ENCODE measurements around the gene OTUB2.
"Not testable (repeated sequence)": the region's sequence is repeated elsewhere in the genome, so short reads cannot be mapped to it uniquely, and the experiment has no call there.

Gene OTUB2

GRCh38 chr14:94056579-94057308 lies 30.6 kb downstream of the OTUB2 start:
- H3K4me1 Mint-ChIP-seq = peaks cover 7% of the 10 kb centered on the region
- DNase-seq (ENCODE audit: low spot score in 2 of 2) = no peak
- H3K36me3 Mint-ChIP-seq = peaks cover 52% of the 10 kb centered on the region
- no peak overlapping the region for H3K4me3 Mint-ChIP-seq
- H3K27ac Mint-ChIP-seq = peak overlapping the region; percentile 19
- ATAC-seq (ENCODE audit: low read depth) = no peak
- H3K9me3 Mint-ChIP-seq = no peaks in the 10 kb centered on the region
- H3K27me3 Mint-ChIP-seq = no peaks in the 10 kb centered on the region

- Mint-ChIP-seq H3K4me1 (peaks cover 10% of the 10 kb centered on the region), H3K36me3 (peaks cover 50% of the 10 kb centered on the region), H3K27ac (no peak overlapping the region), H3K4me3 (no peak overlapping the region), H3K27me3 (no peaks in the 10 kb centered on the region), H3K9me3 (no peaks in the 10 kb centered on the region)
- DNase-seq (ENCODE audit: low spot score in 2 of 2) = no peak
- ATAC-seq (ENCODE audit: low read depth) = no peak
These were observed 32.1 kb downstream of the OTUB2 start for GRCh38 chr14:94058128-94058673.

DNA sequence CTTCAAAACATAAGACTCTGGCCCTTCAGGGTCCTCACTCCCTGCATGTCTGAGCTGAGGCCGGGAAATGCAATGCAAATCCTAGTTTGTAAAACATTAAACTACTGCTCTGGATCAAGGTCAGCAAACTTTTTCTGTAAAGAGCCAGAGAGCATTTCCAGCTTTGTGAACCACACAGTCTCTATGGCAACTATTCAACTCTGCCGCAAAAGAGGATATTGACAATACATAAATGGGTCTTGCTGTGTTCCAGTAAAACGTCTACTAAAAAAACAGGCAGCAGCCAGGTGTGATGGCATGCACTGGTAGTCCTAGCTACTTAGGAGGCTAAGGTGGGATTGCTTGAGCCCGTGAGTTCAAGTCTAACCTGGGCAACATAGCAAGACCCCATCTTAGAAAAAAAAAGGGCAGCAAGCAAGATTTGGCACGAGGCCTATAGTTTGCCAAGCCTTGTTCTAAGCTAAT lies 32.6 kb downstream of the OTUB2 start:
- Mint-ChIP-seq H3K36me3 (peaks cover 50% of the 10 kb centered on the region), H3K9me3 (no peaks in the 10 kb centered on the region), H3K4me1 (peaks cover 10% of the 10 kb centered on the region), H3K27ac (no peak overlapping the region), H3K4me3 (no peak overlapping the region), H3K27me3 (no peaks in the 10 kb centered on the region)
- no peak for DNase-seq (ENCODE audit: low spot score in 2 of 2)
- ATAC-seq (ENCODE audit: low read depth) = no peak

DNA sequence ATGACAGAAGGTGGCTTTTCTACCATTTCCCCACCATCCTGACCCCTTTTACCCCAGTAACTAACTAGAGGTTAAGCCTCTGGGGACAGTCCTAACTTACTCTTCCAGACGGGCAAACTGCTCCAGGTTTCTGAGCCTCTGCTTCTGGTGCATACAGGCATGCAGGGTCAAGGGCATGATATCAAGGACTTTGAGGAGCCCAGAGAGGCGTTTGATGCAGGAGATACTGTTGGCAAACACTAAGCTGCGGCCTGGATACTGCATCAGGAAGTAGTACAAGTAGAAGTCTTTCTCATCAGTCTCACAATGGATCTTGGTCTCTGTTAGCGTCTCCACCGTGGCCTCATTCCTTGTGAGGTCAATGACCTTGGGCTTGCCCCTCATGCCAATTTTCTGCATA lies 33.9 kb downstream of the OTUB2 start:
- Mint-ChIP-seq H3K4me1 (peaks cover 15% of the 10 kb centered on the region), H3K27me3 (no peaks in the 10 kb centered on the region), H3K4me3 (no peak overlapping the region), H3K36me3 (peaks cover 42% of the 10 kb centered on the region), H3K27ac (no peak overlapping the region), H3K9me3 (no peaks in the 10 kb centered on the region)
- DNase-seq (ENCODE audit: low spot score in 2 of 2) (no peak), ATAC-seq (ENCODE audit: low read depth) (no peak)

GRCh38 chr14:94062344-94062940 lies 36.3 kb downstream of the OTUB2 start:
- no peaks in the 10 kb centered on the region for H3K27me3 Mint-ChIP-seq
- no peaks in the 10 kb centered on the region for H3K9me3 Mint-ChIP-seq
- H3K4me3 Mint-ChIP-seq = no peak overlapping the region
- peaks cover 28% of the 10 kb centered on the region for H3K4me1 Mint-ChIP-seq
- DNase-seq (ENCODE audit: low spot score in 2 of 2) (no peak), ATAC-seq (ENCODE audit: low read depth) (no peak)
- H3K36me3 Mint-ChIP-seq = peaks cover 33% of the 10 kb centered on the region
- H3K27ac Mint-ChIP-seq = no peak overlapping the region

- peak overlapping the region; percentile 28 for H3K27ac Mint-ChIP-seq
- ATAC-seq (ENCODE audit: low read depth) = no peak
- peaks cover 9% of the 10 kb centered on the region for H3K9me3 Mint-ChIP-seq
- H3K36me3 Mint-ChIP-seq = peaks cover 44% of the 10 kb centered on the region
- H3K4me1 Mint-ChIP-seq = peaks cover 39% of the 10 kb centered on the region
- H3K27me3 Mint-ChIP-seq = no peaks in the 10 kb centered on the region
- no peak for DNase-seq (ENCODE audit: low spot score in 2 of 2)
- no peak overlapping the region for H3K4me3 Mint-ChIP-seq
These were observed 40.0 kb downstream of the OTUB2 start for GRCh38 chr14:94066089-94066676.

DNA sequence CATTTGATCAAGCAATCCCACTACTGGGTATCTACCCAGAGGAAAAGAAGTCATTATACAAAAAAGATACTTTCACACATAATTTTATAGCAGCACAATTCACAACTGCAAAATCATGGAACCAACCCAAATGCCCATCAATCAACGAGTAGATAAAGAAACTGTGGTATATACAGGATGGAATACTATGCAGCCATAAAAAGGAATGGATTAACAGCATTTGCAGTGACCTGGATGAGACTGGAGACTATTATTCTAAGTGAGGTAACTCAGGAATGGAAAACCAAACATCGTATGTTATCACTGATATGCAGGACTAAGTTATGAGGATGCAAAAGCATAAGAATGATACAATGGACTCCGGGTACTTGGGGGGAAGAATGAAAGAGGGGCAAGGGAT lies 45.9 kb downstream of the OTUB2 start:
- H3K4me1 Mint-ChIP-seq = peaks cover 32% of the 10 kb centered on the region
- H3K27ac Mint-ChIP-seq = peak overlapping the region; percentile 81
- ATAC-seq (ENCODE audit: low read depth); H3K4me3 Mint-ChIP-seq; H3K27me3 Mint-ChIP-seq; DNase-seq (ENCODE audit: low spot score in 2 of 2): not testable (repeated sequence)
- peaks cover 50% of the 10 kb centered on the region for H3K36me3 Mint-ChIP-seq
- H3K9me3 Mint-ChIP-seq = peaks cover 21% of the 10 kb centered on the region

DNA sequence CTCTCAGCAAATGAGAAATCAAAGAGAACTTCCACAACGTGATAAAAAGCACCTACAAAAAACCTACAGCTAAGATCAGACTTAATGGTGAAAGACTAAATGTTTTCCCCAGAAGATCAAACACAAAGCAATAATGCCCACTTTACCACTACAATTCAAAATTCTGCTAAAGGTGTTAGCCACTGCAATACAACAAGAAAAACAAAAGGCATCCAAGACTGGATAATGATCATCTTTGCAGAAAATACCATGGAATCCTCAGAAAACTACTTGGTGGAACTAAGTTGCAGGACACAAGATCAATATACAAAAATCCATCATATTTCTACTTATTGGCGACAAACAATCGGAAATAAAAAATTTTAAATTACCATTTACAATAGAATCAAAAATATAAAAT lies 48.4 kb downstream of the OTUB2 start:
- DNase-seq (ENCODE audit: low spot score in 2 of 2) = no peak
- H3K27ac Mint-ChIP-seq = no peak overlapping the region
- no peak for ATAC-seq (ENCODE audit: low read depth)
- no peak overlapping the region for H3K4me3 Mint-ChIP-seq
- H3K27me3 Mint-ChIP-seq = no peaks in the 10 kb centered on the region
- H3K36me3 Mint-ChIP-seq = peaks cover 51% of the 10 kb centered on the region
- peaks cover 33% of the 10 kb centered on the region for H3K4me1 Mint-ChIP-seq
- H3K9me3 Mint-ChIP-seq = peaks cover 14% of the 10 kb centered on the region

- H3K9me3 Mint-ChIP-seq = peaks cover 14% of the 10 kb centered on the region
- ATAC-seq (ENCODE audit: low read depth) (no peak), DNase-seq (ENCODE audit: low spot score in 2 of 2) (no peak)
- peaks cover 37% of the 10 kb centered on the region for H3K4me1 Mint-ChIP-seq
- peaks cover 50% of the 10 kb centered on the region for H3K36me3 Mint-ChIP-seq
- no peak overlapping the region for H3K27ac Mint-ChIP-seq
- H3K27me3 Mint-ChIP-seq = no peaks in the 10 kb centered on the region
- H3K4me3 Mint-ChIP-seq = no peak overlapping the region
These were observed 48.9 kb downstream of the OTUB2 start for GRCh38 chr14:94075008-94075407.

DNA sequence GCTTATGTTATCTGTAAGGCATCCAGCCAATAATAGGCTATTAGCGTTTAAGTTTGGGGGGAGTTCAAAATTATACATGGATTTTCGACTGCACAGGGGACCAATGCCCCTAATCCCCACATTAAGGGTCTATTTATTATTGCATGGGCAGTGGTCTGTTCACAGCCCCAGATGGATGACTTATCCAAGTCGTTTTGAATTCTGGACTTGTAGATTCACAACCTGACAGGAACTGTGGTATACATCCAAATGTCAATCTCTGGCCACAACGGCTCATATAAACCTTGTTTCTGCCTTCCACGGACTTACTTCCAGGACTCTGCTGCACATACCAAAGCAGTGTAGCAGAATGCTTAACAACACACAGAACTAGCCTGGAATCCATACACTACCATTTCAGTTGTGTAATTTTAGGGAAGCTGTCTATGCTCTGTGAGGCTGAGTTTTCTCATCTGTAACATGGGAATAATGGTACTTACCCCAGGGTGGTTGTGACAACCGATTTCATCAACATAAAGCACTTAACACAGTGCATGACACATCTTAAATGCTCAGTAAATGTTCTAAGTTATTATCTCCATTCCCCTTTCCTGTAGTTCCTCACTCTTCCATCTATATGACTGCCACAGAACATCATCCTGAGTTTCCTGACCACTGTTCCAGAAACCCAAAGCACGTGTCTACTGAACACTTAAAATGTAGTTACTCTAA lies 51.1 kb downstream of the OTUB2 start:
- Mint-ChIP-seq H3K27me3 (no peaks in the 10 kb centered on the region), H3K4me3 (peak overlapping the region; percentile 58), H3K9me3 (peaks cover 9% of the 10 kb centered on the region), H3K36me3 (peaks cover 35% of the 10 kb centered on the region), H3K4me1 (peaks cover 31% of the 10 kb centered on the region), H3K27ac (no peak overlapping the region)
- ATAC-seq (ENCODE audit: low read depth) (no peak), DNase-seq (ENCODE audit: low spot score in 2 of 2) (no peak)

DNA sequence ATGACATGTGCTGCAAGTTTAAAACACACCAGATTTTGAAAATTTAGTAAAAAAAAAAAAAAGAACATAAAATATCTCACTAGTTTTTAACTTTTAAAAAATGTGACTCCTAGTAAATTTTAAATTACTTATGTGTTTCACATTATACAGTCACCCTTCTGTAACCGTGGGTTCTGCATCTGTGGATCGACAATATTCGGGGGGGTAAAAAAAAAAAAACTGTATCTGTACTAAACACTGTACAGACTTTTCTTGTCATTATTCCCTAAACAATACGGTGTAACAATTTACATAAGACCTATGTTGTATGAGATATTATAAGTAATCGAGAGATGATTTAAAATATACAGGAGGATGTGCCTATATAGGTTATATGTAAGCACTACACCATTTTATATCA lies 51.7 kb downstream of the OTUB2 start:
- DNase-seq (ENCODE audit: low spot score in 2 of 2) = no peak
- Mint-ChIP-seq H3K9me3 (peaks cover 8% of the 10 kb centered on the region), H3K36me3 (peaks cover 34% of the 10 kb centered on the region), H3K4me1 (peaks cover 30% of the 10 kb centered on the region), H3K4me3 (peak overlapping the region; percentile 99), H3K27me3 (no peaks in the 10 kb centered on the region), H3K27ac (no peak overlapping the region)
- ATAC-seq (ENCODE audit: low read depth) = no peak

DNA sequence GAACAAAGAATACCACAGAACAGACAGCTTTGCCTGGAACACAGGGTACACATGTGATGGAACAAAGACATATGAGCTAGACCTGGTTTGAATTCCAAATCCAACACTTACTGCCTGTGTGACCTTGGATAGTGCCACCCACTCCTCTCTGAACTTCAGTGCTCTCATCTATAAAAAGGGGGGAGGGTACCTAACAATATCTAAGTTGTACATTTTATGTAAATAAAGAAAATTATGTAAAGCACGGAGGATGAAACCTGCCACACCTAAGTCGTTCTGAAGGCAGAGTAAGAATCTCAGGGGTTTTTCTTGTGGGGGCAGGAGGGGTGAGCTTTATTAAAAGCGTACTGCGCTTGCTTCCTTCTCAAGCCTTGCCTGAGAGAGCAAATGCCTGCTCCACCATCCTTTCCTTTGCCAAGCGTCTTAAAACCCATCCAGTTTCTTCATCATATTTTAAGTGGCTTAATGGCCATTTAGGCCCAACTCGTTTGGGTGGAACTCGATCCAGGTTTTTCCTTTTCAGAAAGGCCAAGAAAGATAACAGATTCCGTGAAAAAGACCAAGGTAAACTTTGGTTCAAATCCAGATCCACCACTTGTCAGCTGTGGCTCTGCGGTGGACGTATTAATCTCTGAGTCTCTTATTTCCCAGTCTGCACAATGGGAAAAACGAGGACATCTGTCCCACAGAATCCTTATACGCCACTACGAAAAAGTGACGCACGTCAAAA lies 53.9 kb downstream of the OTUB2 start:
- H3K9me3 Mint-ChIP-seq = peaks cover 4% of the 10 kb centered on the region
- peaks cover 26% of the 10 kb centered on the region for H3K4me1 Mint-ChIP-seq
- peak overlapping the region; percentile 99 for H3K4me3 Mint-ChIP-seq
- H3K36me3 Mint-ChIP-seq = peaks cover 26% of the 10 kb centered on the region
- H3K27me3 Mint-ChIP-seq = no peaks in the 10 kb centered on the region
- peak overlapping the region; percentile 98 for H3K27ac Mint-ChIP-seq
- ATAC-seq (ENCODE audit: low read depth) (peak; percentile 18), DNase-seq (ENCODE audit: low spot score in 2 of 2) (peak in 1 of 2 donors; percentile 19)

- ATAC-seq (ENCODE audit: low read depth) = peak; percentile 94
- peaks cover 20% of the 10 kb centered on the region for H3K4me1 Mint-ChIP-seq
- H3K4me3 Mint-ChIP-seq = peak within 1 kb of the TSS; percentile 99
- no peaks in the 10 kb centered on the region for H3K27me3 Mint-ChIP-seq
- peaks cover 19% of the 10 kb centered on the region for H3K36me3 Mint-ChIP-seq
- no peaks in the 10 kb centered on the region for H3K9me3 Mint-ChIP-seq
- H3K27ac Mint-ChIP-seq = peak within 1 kb of the TSS; percentile 98
- peak; percentile 94 to 95 for DNase-seq (ENCODE audit: low spot score in 2 of 2)
These were observed 54.7 kb downstream of the OTUB2 start, which contains the start of the genes DDX24 and IFI27L1 for GRCh38 chr14:94080621-94081385. TSS of gene DDX24 (minus strand) at chr14:94081202. CDS start at chr14:94079742, 1,460 bp downstream. TSS of gene IFI27L1 (plus strand) at chr14:94081310. CDS start at chr14:94096938, 15,628 bp downstream.
